IPS-18c (cell line): ENCODE measurements around the gene CCDC85B.
A peak's percentile ranks its signal among the peaks of the same experiment; 100 is the strongest.

Source experiments
- H3K4me3 ChIP-seq: 2 replicates; pipeline ENCODE4 v1.7.0; 2013; ENCODE audit warnings: low read depth, mild to moderate bottlenecking, low read length, moderate library complexity; ENCODE audit not compliant: insufficient read depth
- H3K9me3 ChIP-seq: one replicate; pipeline ENCODE4 v1.6.1; 2013; ENCODE audit warnings: mild to moderate bottlenecking, low read length, moderate library complexity; ENCODE audit not compliant: control insufficient read depth, insufficient read depth

Gene CCDC85B

GRCh38 chr11:65931773-65932557 lies 41.5 kb downstream of the CCDC85B start:
- H3K9me3 ChIP-seq, result no peaks in the 10 kb centered on the region
- peak overlapping the region; percentile 9; the same call in 1 of the 2 replicates for H3K4me3 ChIP-seq

GRCh38 chr11:65932558-65932919 lies 42.1 kb downstream of the CCDC85B start:
- Histone ChIP-seq H3K4me3 (peak overlapping the region; percentile 9; the same call in 1 of the 2 replicates), H3K9me3 (no peaks in the 10 kb centered on the region)

- Histone ChIP-seq H3K4me3 (no peak overlapping the region), H3K9me3 (no peaks in the 10 kb centered on the region)
Measured at GRCh38 chr11:65934014-65934413, 43.5 kb downstream of the CCDC85B start.

- Histone ChIP-seq H3K4me3 (no peak overlapping the region), H3K9me3 (no peaks in the 10 kb centered on the region)
Measured at GRCh38 chr11:65937766-65938165, 47.3 kb downstream of the CCDC85B start.
